ENCODE results near the gene CDK7. TPM values are rescaled to one million over a fixed set of nuclear protein-coding genes. Genes with fewer than 3 reads are reported as not detected.

Gene CDK7
- total RNA-seq, 1 experiment from 2014 or later = 31.8 TPM

- H3K4me1 Mint-ChIP-seq (ENCODE audit: low read depth, unreplicated experiment) = peaks cover 13% of the 10 kb centered on the region
- no peaks in the 10 kb centered on the region for H3K27me3 Mint-ChIP-seq (ENCODE audit: unreplicated experiment)
- H3K4me3 Mint-ChIP-seq (ENCODE audit: low read depth, unreplicated experiment) = no peak overlapping the region
- H3K27ac Mint-ChIP-seq (ENCODE audit: unreplicated experiment) = no peak overlapping the region
- no peak for DNase-seq
- BruUV-seq (replicated peaks) = no TSS peak
- TF ChIP-seq, protein P1, sequence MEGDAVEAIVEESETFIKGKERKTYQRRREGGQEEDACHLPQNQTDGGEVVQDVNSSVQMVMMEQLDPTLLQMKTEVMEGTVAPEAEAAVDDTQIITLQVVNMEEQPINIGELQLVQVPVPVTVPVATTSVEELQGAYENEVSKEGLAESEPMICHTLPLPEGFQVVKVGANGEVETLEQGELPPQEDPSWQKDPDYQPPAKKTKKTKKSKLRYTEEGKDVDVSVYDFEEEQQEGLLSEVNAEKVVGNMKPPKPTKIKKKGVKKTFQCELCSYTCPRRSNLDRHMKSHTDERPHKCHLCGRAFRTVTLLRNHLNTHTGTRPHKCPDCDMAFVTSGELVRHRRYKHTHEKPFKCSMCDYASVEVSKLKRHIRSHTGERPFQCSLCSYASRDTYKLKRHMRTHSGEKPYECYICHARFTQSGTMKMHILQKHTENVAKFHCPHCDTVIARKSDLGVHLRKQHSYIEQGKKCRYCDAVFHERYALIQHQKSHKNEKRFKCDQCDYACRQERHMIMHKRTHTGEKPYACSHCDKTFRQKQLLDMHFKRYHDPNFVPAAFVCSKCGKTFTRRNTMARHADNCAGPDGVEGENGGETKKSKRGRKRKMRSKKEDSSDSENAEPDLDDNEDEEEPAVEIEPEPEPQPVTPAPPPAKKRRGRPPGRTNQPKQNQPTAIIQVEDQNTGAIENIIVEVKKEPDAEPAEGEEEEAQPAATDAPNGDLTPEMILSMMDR (IDR thresholded peaks at IDR 0.05; ENCODE audit: unreplicated experiment) = no peak
- intact Hi-C loops (cut with micrococcal nuclease; ENCODE audit: unreplicated experiment) = no loop called here
- H3K36me3 Mint-ChIP-seq (ENCODE audit: insufficient read depth, unreplicated experiment) = no peaks in the 10 kb centered on the region
- CTCF ChIA-PET = no interaction called here
- H3K9me3 Mint-ChIP-seq (ENCODE audit: low read depth, unreplicated experiment) = no peaks in the 10 kb centered on the region
These were observed 64.9 kb downstream of the CDK7 start for GRCh38 chr5:69299625-69300024.

DNA sequence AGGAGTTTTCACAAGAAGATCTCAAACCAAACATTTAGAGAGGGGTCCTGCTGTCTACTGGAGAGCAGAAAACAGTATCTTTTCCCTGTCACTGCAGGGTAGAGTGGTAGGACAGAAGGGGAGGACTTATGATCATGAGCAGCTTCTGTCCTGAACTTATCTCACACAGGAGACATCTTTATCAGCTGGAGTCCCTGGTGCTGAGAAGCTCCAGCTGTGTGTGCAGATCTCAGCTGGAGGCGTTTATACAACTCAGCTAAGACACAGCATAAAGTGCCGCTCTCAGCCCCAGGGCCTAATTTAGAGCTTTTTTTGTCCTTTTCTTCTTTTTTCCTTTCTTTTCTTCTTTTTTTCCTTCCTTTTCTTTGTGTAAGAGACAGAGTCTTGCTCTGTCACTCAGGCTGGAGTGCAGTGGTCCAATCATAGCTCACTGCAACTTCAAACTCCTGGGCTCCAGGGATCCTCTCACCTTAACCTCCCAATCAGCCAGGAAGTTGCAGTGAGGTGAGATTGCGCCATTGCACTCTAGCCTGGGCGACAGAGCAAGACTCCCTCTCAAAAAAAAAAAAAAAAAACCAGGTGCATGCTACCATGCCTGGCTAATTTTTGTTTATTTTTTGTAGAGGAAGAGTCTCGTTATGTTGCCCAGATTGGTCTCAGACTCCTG lies 66.0 kb downstream of the CDK7 start:
- TF ChIP-seq, protein P1 (IDR thresholded peaks at IDR 0.05; ENCODE audit: unreplicated experiment) = no peak
- CTCF ChIA-PET = interaction anchor here (0.7 kb wide), 1 partner anchor 30 kb away, joined by 4 read pairs; no protein-coding TSS in a partner anchor
- no peak overlapping the region for H3K4me3 Mint-ChIP-seq (ENCODE audit: low read depth, unreplicated experiment)
- H3K9me3 Mint-ChIP-seq (ENCODE audit: low read depth, unreplicated experiment) = no peaks in the 10 kb centered on the region
- H3K36me3 Mint-ChIP-seq (ENCODE audit: insufficient read depth, unreplicated experiment) = no peaks in the 10 kb centered on the region
- no peak for DNase-seq
- no TSS peak for BruUV-seq (replicated peaks)
- H3K27ac Mint-ChIP-seq (ENCODE audit: unreplicated experiment) = no peak overlapping the region
- H3K27me3 Mint-ChIP-seq (ENCODE audit: unreplicated experiment) = no peaks in the 10 kb centered on the region
- H3K4me1 Mint-ChIP-seq (ENCODE audit: low read depth, unreplicated experiment) = peaks cover 3% of the 10 kb centered on the region
- intact Hi-C loops (cut with micrococcal nuclease; ENCODE audit: unreplicated experiment) = no loop called here

GRCh38 chr5:69305512-69305911 lies 70.8 kb downstream of the CDK7 start:
- Mint-ChIP-seq H3K4me3 (ENCODE audit: low read depth, unreplicated experiment) (no peak overlapping the region), H3K27me3 (ENCODE audit: unreplicated experiment) (no peaks in the 10 kb centered on the region), H3K36me3 (ENCODE audit: insufficient read depth, unreplicated experiment) (peaks cover 5% of the 10 kb centered on the region), H3K27ac (ENCODE audit: unreplicated experiment) (no peak overlapping the region), H3K9me3 (ENCODE audit: low read depth, unreplicated experiment) (no peaks in the 10 kb centered on the region), H3K4me1 (ENCODE audit: low read depth, unreplicated experiment) (no peaks in the 10 kb centered on the region)
- BruUV-seq (replicated peaks) = no TSS peak
- TF ChIP-seq, protein P1 (IDR thresholded peaks at IDR 0.05; ENCODE audit: unreplicated experiment) = no peak
- no peak for DNase-seq
- intact Hi-C loops (cut with micrococcal nuclease; ENCODE audit: unreplicated experiment) = no loop called here
- CTCF ChIA-PET = no interaction called here

DNA sequence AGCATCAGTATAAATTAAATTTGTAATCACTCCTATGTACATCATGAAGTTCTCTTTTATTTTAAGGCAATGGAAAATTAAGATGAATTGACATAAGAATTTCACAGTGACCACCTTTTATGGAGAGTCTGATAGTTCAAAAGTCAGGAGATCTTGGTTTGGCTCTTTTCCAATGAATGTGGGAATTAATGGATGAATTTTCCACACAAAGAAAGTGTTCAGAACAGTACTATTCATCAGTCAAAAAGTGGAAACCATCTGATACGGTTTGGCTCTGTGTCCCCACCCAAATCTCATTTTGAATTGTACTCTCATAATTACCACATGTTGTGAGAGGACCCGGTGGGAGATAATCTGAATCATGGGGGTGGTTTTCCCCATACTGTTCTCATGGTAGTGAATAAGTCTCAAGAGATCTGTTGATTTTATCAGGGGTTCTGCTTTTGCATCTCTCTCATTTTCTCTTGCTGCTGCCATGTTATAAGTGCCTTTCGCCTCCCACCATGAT lies 73.4 kb downstream of the CDK7 start:
- Mint-ChIP-seq H3K27me3 (ENCODE audit: unreplicated experiment) (no peaks in the 10 kb centered on the region), H3K9me3 (ENCODE audit: low read depth, unreplicated experiment) (no peaks in the 10 kb centered on the region), H3K4me3 (ENCODE audit: low read depth, unreplicated experiment) (no peak overlapping the region), H3K36me3 (ENCODE audit: insufficient read depth, unreplicated experiment) (peaks cover 16% of the 10 kb centered on the region), H3K27ac (ENCODE audit: unreplicated experiment) (no peak overlapping the region), H3K4me1 (ENCODE audit: low read depth, unreplicated experiment) (no peaks in the 10 kb centered on the region)
- DNase-seq = no peak
- CTCF ChIA-PET = no interaction called here
- intact Hi-C loops (cut with micrococcal nuclease; ENCODE audit: unreplicated experiment) = no loop called here
- TF ChIP-seq, protein P1 (IDR thresholded peaks at IDR 0.05; ENCODE audit: unreplicated experiment) = no peak
- BruUV-seq (replicated peaks) = no TSS peak

Measured in Calu3 (cell line).